ENCODE results near the gene GPRASP1.
A peak's percentile ranks its signal among the peaks of the same experiment; 100 is the strongest.
"Not testable (repeated sequence)": the region's sequence is repeated elsewhere in the genome, so short reads cannot be mapped to it uniquely, and the experiment has no call there.

GPRASP1 gene, protein sequence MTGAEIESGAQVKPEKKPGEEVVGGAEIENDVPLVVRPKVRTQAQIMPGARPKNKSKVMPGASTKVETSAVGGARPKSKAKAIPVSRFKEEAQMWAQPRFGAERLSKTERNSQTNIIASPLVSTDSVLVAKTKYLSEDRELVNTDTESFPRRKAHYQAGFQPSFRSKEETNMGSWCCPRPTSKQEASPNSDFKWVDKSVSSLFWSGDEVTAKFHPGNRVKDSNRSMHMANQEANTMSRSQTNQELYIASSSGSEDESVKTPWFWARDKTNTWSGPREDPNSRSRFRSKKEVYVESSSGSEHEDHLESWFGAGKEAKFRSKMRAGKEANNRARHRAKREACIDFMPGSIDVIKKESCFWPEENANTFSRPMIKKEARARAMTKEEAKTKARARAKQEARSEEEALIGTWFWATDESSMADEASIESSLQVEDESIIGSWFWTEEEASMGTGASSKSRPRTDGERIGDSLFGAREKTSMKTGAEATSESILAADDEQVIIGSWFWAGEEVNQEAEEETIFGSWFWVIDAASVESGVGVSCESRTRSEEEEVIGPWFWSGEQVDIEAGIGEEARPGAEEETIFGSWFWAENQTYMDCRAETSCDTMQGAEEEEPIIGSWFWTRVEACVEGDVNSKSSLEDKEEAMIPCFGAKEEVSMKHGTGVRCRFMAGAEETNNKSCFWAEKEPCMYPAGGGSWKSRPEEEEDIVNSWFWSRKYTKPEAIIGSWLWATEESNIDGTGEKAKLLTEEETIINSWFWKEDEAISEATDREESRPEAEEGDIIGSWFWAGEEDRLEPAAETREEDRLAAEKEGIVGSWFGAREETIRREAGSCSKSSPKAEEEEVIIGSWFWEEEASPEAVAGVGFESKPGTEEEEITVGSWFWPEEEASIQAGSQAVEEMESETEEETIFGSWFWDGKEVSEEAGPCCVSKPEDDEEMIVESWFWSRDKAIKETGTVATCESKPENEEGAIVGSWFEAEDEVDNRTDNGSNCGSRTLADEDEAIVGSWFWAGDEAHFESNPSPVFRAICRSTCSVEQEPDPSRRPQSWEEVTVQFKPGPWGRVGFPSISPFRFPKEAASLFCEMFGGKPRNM (N-terminal part only)

GRCh38 chrX:102651242-102652011 lies at the start of gene GPRASP1:
Gene GPRASP1, plus strand, starts transcription at chrX:102651483. Its CDS starts 2,431 bp downstream, at chrX:102653914.
- DNase-seq = peak; percentile 74

DNA sequence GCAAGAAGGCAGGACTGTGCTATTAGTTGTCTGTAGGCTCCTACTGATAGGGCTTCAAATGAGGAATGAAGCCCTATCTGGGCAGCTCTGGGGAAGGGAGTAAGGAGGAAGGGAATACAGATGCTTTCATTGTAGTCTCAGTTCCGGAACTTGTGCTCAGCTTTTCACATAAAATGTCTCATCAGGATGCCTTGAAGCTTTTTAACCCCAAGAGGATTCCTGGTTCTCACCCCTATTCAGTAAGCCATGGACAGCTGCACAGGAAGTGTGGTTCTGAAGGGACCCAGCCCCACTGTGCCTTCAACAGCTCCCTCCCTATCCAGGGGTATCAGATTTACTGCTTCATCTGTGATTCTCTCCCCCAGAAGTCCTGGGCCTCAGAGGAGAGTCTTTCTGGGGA lies 47.0 kb upstream of the GPRASP1 start:
- DNase-seq = no peak

GRCh38 chrX:102606115-102606514 lies 45.2 kb upstream of the GPRASP1 start:
- no peak for DNase-seq

DNA sequence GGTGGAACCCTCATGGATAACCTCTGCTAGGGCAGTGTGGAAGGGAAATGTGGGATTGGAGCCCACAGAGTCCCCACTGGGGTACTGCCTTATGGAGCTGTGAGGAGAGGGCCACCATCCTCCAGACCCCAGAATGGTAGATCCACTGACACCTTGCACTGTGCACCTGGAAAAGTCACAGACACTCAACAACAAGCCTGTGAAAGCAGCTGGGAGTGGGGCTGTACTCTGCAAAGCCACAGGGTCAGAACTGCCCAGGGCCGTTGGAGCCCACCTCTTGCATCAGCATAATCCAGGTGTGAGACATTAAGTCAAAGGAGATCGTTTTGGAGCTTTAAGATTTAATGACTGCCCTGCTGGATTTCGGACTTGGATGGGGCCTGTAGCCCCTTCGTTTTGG lies 40.4 kb upstream of the GPRASP1 start:
- DNase-seq = no peak

GRCh38 chrX:102624105-102624504 lies 27.2 kb upstream of the GPRASP1 start:
- DNase-seq = no peak

- no peak for DNase-seq
Observed at GRCh38 chrX:102627640-102628039, 23.6 kb upstream of the GPRASP1 start.

- no peak for DNase-seq
Observed at GRCh38 chrX:102637561-102637960, 13.7 kb upstream of the GPRASP1 start.

DNA sequence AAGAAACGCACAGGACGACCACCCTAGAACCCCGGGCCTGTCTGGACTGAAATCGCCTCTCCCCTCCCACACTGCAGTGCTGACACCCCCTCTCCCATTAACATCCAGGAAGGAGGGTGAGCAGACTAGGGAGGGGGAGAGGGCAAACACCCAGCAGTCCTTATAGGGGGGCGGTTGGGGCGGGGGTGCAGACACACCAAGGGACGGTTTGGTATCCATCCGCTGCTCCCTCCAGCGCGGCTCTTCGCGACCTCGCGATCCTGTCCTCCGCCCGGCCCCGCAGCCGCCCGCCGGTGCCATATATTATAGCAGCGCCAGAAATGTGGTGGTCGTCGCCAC lies 411 bp upstream of the GPRASP1 start:
- no peak for DNase-seq

DNA sequence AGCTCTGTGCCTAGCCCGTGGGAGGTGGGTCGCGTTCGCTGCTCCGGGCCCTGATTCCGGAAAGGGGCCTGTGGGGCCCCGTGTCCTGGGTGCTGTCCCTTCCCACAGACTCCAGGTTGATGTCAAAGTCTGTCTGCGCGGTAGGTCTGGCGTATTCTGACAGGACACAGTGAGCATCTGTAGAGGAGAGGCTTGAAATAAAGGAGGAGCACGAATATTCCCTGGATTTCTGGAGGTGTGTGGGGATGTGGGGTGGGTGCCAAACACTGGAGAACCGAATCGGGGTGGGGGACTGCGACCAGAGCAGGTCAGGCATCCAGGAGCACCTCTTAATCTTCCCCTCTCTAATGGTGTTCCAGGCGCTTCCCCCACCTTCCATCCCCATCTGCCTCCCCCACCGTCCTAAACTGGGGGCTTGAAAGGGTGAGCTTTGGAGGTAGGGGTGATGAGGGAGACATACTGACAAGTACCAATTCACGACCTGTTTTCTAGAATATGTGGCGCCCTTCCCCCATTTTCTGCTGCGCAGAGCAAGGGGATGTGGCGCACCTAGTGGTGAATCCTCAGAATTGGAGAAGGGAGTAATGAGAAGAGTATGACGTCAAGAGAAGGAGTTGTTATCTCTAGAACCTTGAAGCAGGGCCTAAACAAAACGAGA lies 877 bp downstream of the GPRASP1 start:
- peak; percentile 75 for DNase-seq

DNA sequence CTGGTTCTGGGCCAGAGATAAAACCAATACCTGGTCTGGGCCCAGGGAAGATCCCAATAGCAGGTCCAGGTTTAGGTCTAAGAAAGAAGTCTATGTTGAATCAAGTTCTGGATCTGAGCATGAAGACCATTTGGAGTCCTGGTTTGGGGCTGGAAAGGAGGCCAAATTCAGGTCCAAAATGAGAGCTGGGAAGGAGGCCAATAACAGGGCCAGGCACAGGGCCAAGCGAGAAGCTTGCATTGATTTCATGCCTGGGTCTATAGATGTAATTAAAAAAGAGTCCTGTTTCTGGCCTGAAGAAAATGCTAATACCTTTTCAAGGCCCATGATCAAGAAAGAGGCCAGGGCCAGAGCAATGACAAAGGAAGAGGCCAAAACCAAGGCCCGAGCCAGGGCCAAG lies 3.4 kb downstream of the GPRASP1 start:
- DNase-seq = no peak

- no peak for DNase-seq
Observed at GRCh38 chrX:102658556-102658955, 7.3 kb downstream of the GPRASP1 start.

GRCh38 chrX:102659790-102660757 lies 8.8 kb downstream of the GPRASP1 start:
- DNase-seq = peak; percentile 78

GRCh38 chrX:102663820-102664219 lies 12.5 kb downstream of the GPRASP1 start:
- DNase-seq = not testable (repeated sequence)

- DNase-seq = not testable (repeated sequence)
Observed at GRCh38 chrX:102667034-102667433, 15.8 kb downstream of the GPRASP1 start.

DNA sequence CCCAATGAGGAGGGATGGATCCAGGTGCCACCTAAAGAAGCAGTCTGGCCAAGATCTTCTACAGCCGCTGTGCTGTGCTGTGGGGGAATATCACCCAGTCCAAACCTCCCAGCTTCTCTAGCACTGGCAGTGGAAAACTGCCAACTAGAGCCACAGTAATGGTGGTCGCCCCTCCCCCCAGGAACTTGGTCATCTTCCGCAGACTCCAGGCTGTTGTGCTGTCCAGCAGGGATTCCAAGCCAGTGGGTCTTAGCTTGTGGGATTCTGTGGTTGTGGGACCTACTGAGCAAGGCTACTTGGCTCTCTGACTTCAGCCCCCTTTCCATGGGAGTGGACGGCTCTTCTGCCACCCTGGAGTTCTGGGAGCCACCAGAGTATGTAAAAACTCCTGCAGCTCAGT lies 18.2 kb downstream of the GPRASP1 start:
- DNase-seq = no peak

DNA sequence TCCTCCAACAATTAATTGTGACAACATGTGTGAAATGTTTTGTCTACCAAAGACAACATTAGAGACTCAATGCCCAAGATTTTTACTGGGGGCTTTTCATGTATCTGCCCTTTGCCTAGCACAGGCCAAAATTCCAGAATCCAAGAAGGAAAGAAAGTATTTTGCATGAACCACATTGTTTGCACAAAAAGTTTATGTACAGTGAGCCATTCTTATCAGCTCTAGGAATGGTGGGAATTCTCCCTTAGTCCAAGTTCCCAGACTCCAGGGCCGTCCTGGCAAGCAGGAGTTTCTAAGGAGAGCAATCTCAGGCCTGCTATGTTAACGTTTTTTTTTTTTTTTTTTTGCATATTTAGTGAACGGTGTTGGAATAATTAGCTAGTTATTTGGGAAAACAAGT lies 21.6 kb downstream of the GPRASP1 start:
- DNase-seq = no peak

- DNase-seq = not testable (repeated sequence)
Observed at GRCh38 chrX:102677479-102677878, 26.2 kb downstream of the GPRASP1 start.

DNA sequence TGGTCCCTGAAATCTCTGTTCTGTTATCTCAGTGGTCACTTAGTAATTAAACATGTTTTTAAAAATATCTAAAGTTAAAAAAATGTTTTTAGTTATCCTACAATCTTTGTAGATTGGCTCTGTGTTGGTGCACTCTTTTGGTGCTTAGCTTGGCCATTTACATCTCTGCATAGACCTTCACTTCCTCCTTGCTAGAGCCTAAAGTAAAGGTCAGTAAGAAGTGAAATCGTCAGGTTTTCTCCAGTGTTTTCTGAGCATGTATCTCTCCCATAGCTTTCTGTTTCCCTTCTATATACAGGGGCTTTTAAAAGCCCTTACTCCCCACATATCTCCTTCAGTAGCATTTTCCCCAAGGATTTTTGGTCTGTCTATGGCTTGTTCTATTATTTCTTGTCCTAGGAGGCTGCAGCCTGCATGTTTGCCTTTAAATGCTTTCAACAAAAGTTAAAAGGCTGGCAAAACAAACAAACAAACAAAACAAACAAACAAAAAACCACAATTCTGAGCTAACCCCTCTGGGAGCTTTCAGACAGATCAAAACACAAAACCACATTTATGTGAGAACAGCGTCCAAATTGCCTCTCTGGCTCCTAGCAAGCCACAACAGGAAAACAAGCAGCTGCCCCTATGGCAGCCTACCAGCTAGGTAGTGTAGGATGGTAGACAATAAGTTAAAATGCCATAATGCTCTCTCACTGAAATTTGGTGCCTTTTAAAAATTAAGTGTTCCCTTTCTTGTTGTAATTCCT lies 33.7 kb downstream of the GPRASP1 start:
- DNase-seq = no peak

- DNase-seq = no peak
Observed at GRCh38 chrX:102694749-102695148, 43.5 kb downstream of the GPRASP1 start.

GRCh38 chrX:102696306-102696705 lies 45.0 kb downstream of the GPRASP1 start:
- DNase-seq = no peak
